HCT116 (cell line): Measurements from ENCODE around the gene FERMT2. TPM values are rescaled to one million over a fixed set of nuclear protein-coding genes. Genes with fewer than 3 reads are reported as not detected.

Source experiments
- ATAC-seq: fragments of 200-7000 bp; cut with Tn5 transposase; 2 replicates; pipeline ENCODE4 v1.9.1; 2020; ENCODE audit warnings: mild to moderate bottlenecking, moderate library complexity
- BruUV-seq: library from RNA; stranded (reverse); fragments of 400-500 nt; replicated peaks from 2 replicates; lab custom pipeline; 2021; lab: Mats Ljungman, UMichigan
- CTCF ChIA-PET: fragments of 300-600 bp; sonication (Branson Sonifier 250); formaldehyde crosslinking; loops from one replicate; lab custom pipeline; 2021; ENCODE audit warnings: antibody characterized with exemption; lab: Charles Lee
- POLR2A ChIA-PET: fragments of 300-600, 350-600 bp; sonication (Branson Sonifier 250); formaldehyde crosslinking; loops from one replicate; lab custom pipeline; 2021; ENCODE audit warnings: antibody characterized with exemption; lab: Charles Lee
- RAD21 ChIA-PET, 2 experiments: fragments of 300-600 bp; sonication (Branson Sonifier 250); formaldehyde crosslinking; loops; one replicate each; lab custom pipeline; 2023; ENCODE audit warnings: low total read pairs in 2 of 2; ENCODE audit not compliant: uncharacterized antibody in 2 of 2, unreplicated experiment in 2 of 2, low non-redundant PET in 1 of 2; lab: Charles Lee
- DNase-seq: peaks from one replicate; pipeline ENCODE4 v3.0.0-alpha.2; 2010; ENCODE audit warnings: low read depth, low spot score
- H2AFZ ChIP-seq: fragments of 200-600 bp; shearing (Covaris generic), sonication (generic); 2 replicates; pipeline ENCODE4 v1.6.1; 2017; ENCODE audit warnings: low read depth, mixed run types, mixed read lengths, antibody characterized with exemption, low read length; ENCODE audit not compliant: poor library complexity, severe bottlenecking
- H3K27ac ChIP-seq: 2 replicates; pipeline ENCODE4 v1.5.1; 2012; ENCODE audit warnings: low read depth, low read length
- H3K27me3 ChIP-seq: fragments of 200-600 bp; sonication (generic); 2 replicates; pipeline ENCODE4 v1.6.1; 2016; ENCODE audit warnings: mixed run types, low read length, mixed read lengths; ENCODE audit not compliant: insufficient read depth
- H3K36me3 ChIP-seq, 2 experiments: fragments of 200-500 bp in 1 of 2; fragments of 200-600 bp in 1 of 2; sonication (Bioruptor generic) in 1 of 2; sonication (generic) in 1 of 2; 2 replicates each; pipeline versions ENCODE4 v1.5.1 to v1.6.1; 2014 to 2016; ENCODE audit warnings: low read length in 2 of 2, inconsistent platforms in 1 of 2, mixed read lengths in 1 of 2, mixed run types in 1 of 2; ENCODE audit not compliant: insufficient read depth in 2 of 2, control insufficient read depth in 1 of 2
- H3K4me1 ChIP-seq, 2 experiments: fragments of 200-600 bp in 1 of 2; sonication (generic) in 1 of 2; 2 replicates each; pipeline versions ENCODE4 v1.5.1 to v1.6.1; 2012 to 2017; ENCODE audit warnings: low read length in 2 of 2, inconsistent platforms in 1 of 2, mild to moderate bottlenecking in 1 of 2, mixed read lengths in 1 of 2, mixed run types in 1 of 2, moderate library complexity in 1 of 2; ENCODE audit not compliant: insufficient read depth in 2 of 2, control insufficient read depth in 1 of 2
- H3K4me2 ChIP-seq: fragments of 200-600 bp; sonication (generic); 2 replicates; pipeline ENCODE4 v1.6.1; 2017; ENCODE audit warnings: mixed run types, low read length, mixed read lengths
- H3K4me3 ChIP-seq, 2 experiments: fragments of 200-600 bp in 1 of 2; sonication (generic) in 1 of 2; replicated peaks in 1 of 2; 2 replicates each; pipeline ENCODE4 v1.5.1; 2011 to 2016; ENCODE audit warnings: low read length in 2 of 2, control low read depth in 1 of 2, low read depth in 1 of 2, mild to moderate bottlenecking in 1 of 2, mixed read lengths in 1 of 2, mixed run types in 1 of 2
- H3K79me2 ChIP-seq: fragments of 200-600 bp; sonication (generic); 2 replicates; pipeline ENCODE4 v1.6.1; 2017; ENCODE audit warnings: mild to moderate bottlenecking, mixed run types, low read length, moderate library complexity, mixed read lengths; ENCODE audit not compliant: insufficient read depth
- H3K9ac ChIP-seq: fragments of 200-600 bp; sonication (generic); 2 replicates; pipeline ENCODE4 v1.6.1; 2016; ENCODE audit warnings: low read length, mixed read lengths
- H3K9me2 ChIP-seq: fragments of 200-600 bp; sonication (generic), shearing (Covaris generic); 2 replicates; pipeline ENCODE4 v1.6.1; 2017; ENCODE audit warnings: mixed run types, mild to moderate bottlenecking, moderate library complexity; ENCODE audit not compliant: insufficient read depth
- H3K9me3 ChIP-seq, 2 experiments: fragments of 200-500 bp in 1 of 2; fragments of 200-600 bp in 1 of 2; sonication (Bioruptor generic) in 1 of 2; sonication (generic) in 1 of 2; 2 replicates each; pipeline ENCODE4 v1.6.1; 2014 to 2017; ENCODE audit warnings: low read length in 2 of 2, mixed read lengths in 2 of 2, inconsistent platforms in 1 of 2, low read depth in 1 of 2, mild to moderate bottlenecking in 1 of 2, mixed run types in 1 of 2, moderate library complexity in 1 of 2; ENCODE audit not compliant: control insufficient read depth in 1 of 2, insufficient read depth in 1 of 2
- H4K20me1 ChIP-seq: fragments of 200-600 bp; sonication (generic), shearing (Covaris generic); 2 replicates; pipeline ENCODE4 v1.6.1; 2017; ENCODE audit warnings: mixed run types, mild to moderate bottlenecking, moderate library complexity; ENCODE audit not compliant: insufficient read depth
- CBX3 ChIP-seq: IDR thresholded peaks from 2 replicates; pipeline ENCODE4 v1.6.1; 2012; ENCODE audit warnings: low read depth
- CEBPB ChIP-seq: IDR thresholded peaks from 2 replicates; pipeline ENCODE4 v1.6.1; 2012; ENCODE audit warnings: low read depth
- CTCF ChIP-seq, 3 experiments: fragments of 200-600 bp in 1 of 3; sonication (generic) in 1 of 3; IDR thresholded peaks in 2 of 3; conservative IDR thresholded peaks in 1 of 3; 2 replicates each; pipeline ENCODE4 v1.5.1; 2012 to 2017; ENCODE audit warnings: low read depth in 2 of 3, low read length in 2 of 3, antibody characterized with exemption in 1 of 3, borderline replicate concordance in 1 of 3, control low read depth in 1 of 3, mild to moderate bottlenecking in 1 of 3, mixed read lengths in 1 of 3, mixed run types in 1 of 3, moderate library complexity in 1 of 3; ENCODE audit not compliant: insufficient read depth in 1 of 3
- EGR1 ChIP-seq: IDR thresholded peaks from 2 replicates; pipeline ENCODE4 v1.6.1; 2012; ENCODE audit warnings: low read depth
- ELF1 ChIP-seq: IDR thresholded peaks from 2 replicates; pipeline ENCODE4 v1.6.1; 2012; ENCODE audit warnings: low read depth, borderline replicate concordance
- JUND ChIP-seq: IDR thresholded peaks from 2 replicates; pipeline ENCODE4 v1.6.1; 2012
- MAX ChIP-seq: IDR thresholded peaks from 2 replicates; pipeline ENCODE4 v1.6.1; 2012
- POLR2A ChIP-seq: IDR thresholded peaks from 2 replicates; pipeline ENCODE4 v1.7.0; 2011; ENCODE audit warnings: borderline replicate concordance; ENCODE audit not compliant: insufficient read depth, insufficient read length; ENCODE audit errors: extremely low read depth
- POLR2AphosphoS5 ChIP-seq: IDR thresholded peaks from 2 replicates; pipeline ENCODE4 v1.6.1; 2011; ENCODE audit warnings: mild to moderate bottlenecking, low read depth, low read length, moderate library complexity
- REST ChIP-seq: IDR thresholded peaks from 2 replicates; pipeline ENCODE4 v1.6.1; 2012; ENCODE audit warnings: low read depth
- SRF ChIP-seq: IDR thresholded peaks from 2 replicates; pipeline ENCODE4 v1.6.1; 2012; ENCODE audit warnings: low read depth
- TCF7L2 ChIP-seq: IDR thresholded peaks from 2 replicates; pipeline ENCODE4 v1.7.0; 2011; ENCODE audit warnings: borderline replicate concordance, inconsistent platforms; ENCODE audit not compliant: insufficient read depth, insufficient read length; ENCODE audit errors: extremely low read depth
- YY1 ChIP-seq: IDR thresholded peaks from 2 replicates; pipeline ENCODE4 v1.6.1; 2011; ENCODE audit warnings: low read length, low read depth, moderate library complexity, mild to moderate bottlenecking; ENCODE audit not compliant: insufficient replicate concordance; ENCODE audit errors: extremely low read depth
- ZBTB33 ChIP-seq: IDR thresholded peaks from 2 replicates; pipeline ENCODE4 v1.6.1; 2011; ENCODE audit warnings: mild to moderate bottlenecking, low read length, moderate library complexity; ENCODE audit not compliant: insufficient replicate concordance; ENCODE audit errors: extremely low read depth
- ZFX ChIP-seq: fragments of 450-650 bp; IDR thresholded peaks from 2 replicates; pipeline ENCODE4 v1.6.1; 2017
- ZNF274 ChIP-seq: fragments of 200-500 bp; sonication (Bioruptor generic); IDR thresholded peaks from 2 replicates; pipeline ENCODE4 v1.6.1; 2014; ENCODE audit warnings: mild to moderate bottlenecking, low read depth, low read length, inconsistent platforms
- intact Hi-C: fragments of 100-400 bp; cut with micrococcal nuclease; formaldehyde crosslinking; loops from 2 replicates; pipeline ENCODE4 v1.10.0; 2022
- total RNA-seq: library from RNA; stranded (reverse); gene quantifications from one replicate; pipeline ENCODE4 v1.2.1, GENCODE V29; 2021; ENCODE audit not compliant: unreplicated experiment

FERMT2 gene
- total RNA-seq, 1 experiment from 2014 or later, result 24.8 TPM

GRCh38 chr14:52919971-52920370, 30.9 kb downstream of the FERMT2 start (continued):
- no peak for TF ChIP-seq CTCF (IDR thresholded peaks at IDR 0.05 in 2 of 3, conservative IDR thresholded peaks at IDR 0.05 in 1 of 3; ENCODE audit: borderline replicate concordance in 1 of 3, insufficient read depth in 1 of 3, low read depth in 2 of 3, low read length in 2 of 3)
- TF ChIP-seq CEBPB, result no peak
- no peak for TF ChIP-seq EGR1
- no peak for TF ChIP-seq POLR2A

GRCh38 chr14:52918486-52918885, 32.4 kb downstream of the FERMT2 start:
- TF ChIP-seq ZBTB33, result no peak
- TF ChIP-seq CEBPB, result no peak
- TF ChIP-seq SRF, result no peak
- TF ChIP-seq ZFX, result no peak
- TF ChIP-seq JUND, result no peak
- no peak for TF ChIP-seq ZNF274
- no peak for TF ChIP-seq YY1
- no peak for TF ChIP-seq TCF7L2
- TF ChIP-seq ELF1, result no peak
- no peak for TF ChIP-seq CBX3
- TF ChIP-seq REST, result no peak
- TF ChIP-seq MAX, result no peak
- TF ChIP-seq EGR1, result no peak
- no peak for TF ChIP-seq POLR2AphosphoS5
- Histone ChIP-seq H3K9ac (no peak overlapping the region), H3K4me3 (no peak overlapping the region), H3K9me2 (no peaks in the 10 kb centered on the region), H3K4me2 (no peak overlapping the region), H4K20me1 (no peaks in the 10 kb centered on the region), H3K27ac (no peak overlapping the region), H3K9me3 (no peaks in the 10 kb centered on the region), H3K36me3 (no peaks in the 10 kb centered on the region), H2AFZ (no peak overlapping the region), H3K4me1 (peaks cover 0 to 13% of the 10 kb centered on the region in 2 experiments; a peak in 2 of 4 replicates), H3K79me2 (peaks cover 14% of the 10 kb centered on the region), H3K27me3 (no peaks in the 10 kb centered on the region)
- POLR2A ChIA-PET, result no interaction called here
- intact Hi-C loops, result no loop called here
- DNase-seq (no peak), ATAC-seq (no peak)
- BruUV-seq, result no TSS peak
- CTCF ChIA-PET, result no interaction called here
- RAD21 ChIA-PET, result interaction anchor here in 1 of 2 experiments (0.6 kb wide), 1 partner anchor 31 kb away, joined by 4 read pairs; no protein-coding TSS in a partner anchor
